GM12874 (cell line): ENCODE data around the gene MUC6.

Experiments
- CTCF ChIP-seq: IDR thresholded peaks from 2 replicates; pipeline ENCODE4 v1.5.1; 2011; ENCODE audit warnings: low read depth, mild to moderate bottlenecking, control low read depth, low read length, moderate library complexity; ENCODE audit not compliant: insufficient read depth

MUC6 gene

GRCh38 chr11:1030086-1030485 lies 6.4 kb downstream of the MUC6 start:
- TF ChIP-seq CTCF, result no peak

- no peak for TF ChIP-seq CTCF
Observed at GRCh38 chr11:1029654-1030053, 6.9 kb downstream of the MUC6 start.

- TF ChIP-seq CTCF, result no peak
Observed at GRCh38 chr11:1029051-1029450, 7.5 kb downstream of the MUC6 start.

GRCh38 chr11:1028616-1029015 lies 7.9 kb downstream of the MUC6 start:
- no peak for TF ChIP-seq CTCF

GRCh38 chr11:1028291-1028540 lies 8.3 kb downstream of the MUC6 start:
- TF ChIP-seq CTCF, result no peak

GRCh38 chr11:1027483-1028290 lies 8.8 kb downstream of the MUC6 start:
- no peak for TF ChIP-seq CTCF

GRCh38 chr11:1026641-1027482 lies 9.7 kb downstream of the MUC6 start:
- TF ChIP-seq CTCF, result no peak
